DOHH2 (cell line): ENCODE results near the gene CEP78.

Experiments
- H3F3A ChIP-seq: fragments of 200-600 bp; sonication (generic), shearing (Covaris generic); 2 replicates; pipeline ENCODE4 v1.6.0; 2016; ENCODE audit warnings: antibody characterized with exemption, mild to moderate bottlenecking; ENCODE audit not compliant: control insufficient read depth, insufficient read depth
- H3K27ac ChIP-seq: fragments of 200-600 bp; sonication (generic); 2 replicates; pipeline ENCODE4 v1.5.1; 2014; ENCODE audit warnings: low read depth, mild to moderate bottlenecking, low read length, moderate library complexity
- H3K27me3 ChIP-seq: fragments of 200-600 bp; sonication (generic); 2 replicates; pipeline ENCODE4 v1.6.1; 2014; ENCODE audit warnings: mild to moderate bottlenecking, low read length, mixed read lengths; ENCODE audit not compliant: control insufficient read depth
- H3K36me3 ChIP-seq: fragments of 200-600 bp; sonication (generic); 2 replicates; pipeline ENCODE4 v1.6.1; 2014; ENCODE audit warnings: mild to moderate bottlenecking, low read length, moderate library complexity, mixed read lengths; ENCODE audit not compliant: control insufficient read depth
- H3K4me1 ChIP-seq: fragments of 200-600 bp; sonication (generic); 2 replicates; pipeline ENCODE4 v1.6.1; 2014; ENCODE audit warnings: mild to moderate bottlenecking, low read length, mixed read lengths; ENCODE audit not compliant: control insufficient read depth
- H3K4me2 ChIP-seq: fragments of 200-600 bp; sonication (generic); 2 replicates; pipeline ENCODE4 v1.6.0; 2014; ENCODE audit warnings: mild to moderate bottlenecking, low read length, moderate library complexity
- H3K4me3 ChIP-seq: fragments of 200-600 bp; sonication (generic); 2 replicates; pipeline ENCODE4 v1.5.1; 2014; ENCODE audit warnings: mild to moderate bottlenecking, low read length, mixed read lengths
- H3K79me2 ChIP-seq: fragments of 200-600 bp; sonication (generic); 2 replicates; pipeline ENCODE4 v1.6.1; 2014; ENCODE audit warnings: mild to moderate bottlenecking, low read length, mixed read lengths; ENCODE audit not compliant: control insufficient read depth
- H3K9me2 ChIP-seq: fragments of 200-600 bp; sonication (generic); replicated peaks from 2 replicates; pipeline ENCODE4 v1.6.1; 2014; ENCODE audit warnings: mild to moderate bottlenecking, low read length, mixed read lengths; ENCODE audit not compliant: control insufficient read depth
- H3K9me3 ChIP-seq: fragments of 200-600 bp; sonication (generic); 2 replicates; pipeline ENCODE4 v1.6.1; 2014; ENCODE audit warnings: antibody characterized with exemption, low read length, mixed read lengths; ENCODE audit not compliant: control insufficient read depth, insufficient read depth
- H4K20me1 ChIP-seq: fragments of 200-600 bp; sonication (generic); 2 replicates; pipeline ENCODE4 v1.6.0; 2014; ENCODE audit warnings: low read depth, mild to moderate bottlenecking, antibody characterized with exemption, low read length, moderate library complexity; ENCODE audit not compliant: control insufficient read depth, insufficient read depth
- CTCF ChIP-seq: fragments of 200-600 bp; sonication (generic); IDR thresholded peaks from one replicate; pipeline ENCODE4 v1.5.1; 2014; ENCODE audit warnings: antibody characterized with exemption, mild to moderate bottlenecking, low read depth, low read length; ENCODE audit not compliant: poor library complexity, severe bottlenecking
- EZH2phosphoT487 ChIP-seq: fragments of 200-600 bp; sonication (generic); IDR thresholded peaks from 2 replicates; pipeline ENCODE4 v1.6.1; 2017; ENCODE audit warnings: borderline replicate concordance, mild to moderate bottlenecking, antibody characterized with exemption, low read length, moderate library complexity, mixed read lengths

Gene CEP78

GRCh38 chr9:78301466-78301865 is 65.6 kb downstream of the CEP78 start:
- Histone ChIP-seq H3K4me1 (peaks cover 13% of the 10 kb centered on the region), H3K4me2 (no peak overlapping the region), H3K9me2 (no peaks in the 10 kb centered on the region), H3K27me3 (no peaks in the 10 kb centered on the region), H3F3A (peaks cover 3% of the 10 kb centered on the region; the same call in 1 of the 2 replicates), H4K20me1 (0 out of 2 replicates have a peak, but pooled peaks cover 4% of the 10 kb centered on the region), H3K27ac (no peak overlapping the region), H3K4me3 (no peak overlapping the region), H3K9me3 (no peaks in the 10 kb centered on the region), H3K79me2 (peaks cover 38% of the 10 kb centered on the region), H3K36me3 (peaks cover 81% of the 10 kb centered on the region)
- TF ChIP-seq CTCF (no peak), EZH2phosphoT487 (no peak)

DNA sequence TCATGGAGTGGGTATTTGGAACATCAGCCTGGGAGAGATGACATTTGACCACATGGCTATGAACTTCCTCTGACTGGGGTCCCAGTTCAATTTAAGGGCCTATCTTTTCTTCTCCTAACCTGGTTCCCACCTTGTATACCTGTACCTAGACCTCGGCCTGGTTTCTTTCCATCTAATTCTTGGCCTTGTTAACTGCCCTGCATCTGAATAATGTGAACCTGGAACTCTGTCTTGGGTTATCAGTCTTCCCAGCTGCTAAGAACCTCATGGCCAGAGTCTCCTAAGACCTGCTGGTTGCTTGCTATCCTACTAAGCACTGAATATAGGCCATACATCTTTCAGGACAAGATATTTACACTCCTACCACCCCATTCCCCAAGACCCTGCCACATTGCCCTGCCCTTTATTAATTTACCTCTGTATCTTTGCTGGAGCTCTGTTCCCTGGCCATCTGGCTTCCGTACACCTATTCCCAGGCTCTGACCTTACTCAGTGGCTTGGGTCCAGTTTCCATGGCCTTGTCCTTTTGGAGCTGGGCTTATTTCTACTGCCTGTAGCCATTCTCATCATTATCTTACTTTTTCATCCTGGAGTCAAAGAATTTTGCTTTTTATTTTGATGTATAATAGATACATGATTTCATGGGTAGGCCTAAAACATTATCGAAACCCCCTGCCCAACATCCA is 67.6 kb downstream of the CEP78 start:
- H3K36me3 ChIP-seq: peaks cover 89% of the 10 kb centered on the region
- peaks cover 22% of the 10 kb centered on the region for H3K79me2 ChIP-seq
- H3K27me3 ChIP-seq: no peaks in the 10 kb centered on the region
- H3K9me3 ChIP-seq: no peaks in the 10 kb centered on the region
- no peak overlapping the region for H3K4me2 ChIP-seq
- no peak overlapping the region for H3K4me3 ChIP-seq
- TF ChIP-seq EZH2phosphoT487 (no peak), CTCF (no peak)
- no peaks in the 10 kb centered on the region for H3K9me2 ChIP-seq
- no peak overlapping the region for H3K27ac ChIP-seq
- 0 out of 2 replicates have a peak, but pooled peaks cover 3% of the 10 kb centered on the region for H4K20me1 ChIP-seq
- peaks cover 6% of the 10 kb centered on the region for H3K4me1 ChIP-seq
- H3F3A ChIP-seq: no peaks in the 10 kb centered on the region; the same call in 1 of the 2 replicates

DNA sequence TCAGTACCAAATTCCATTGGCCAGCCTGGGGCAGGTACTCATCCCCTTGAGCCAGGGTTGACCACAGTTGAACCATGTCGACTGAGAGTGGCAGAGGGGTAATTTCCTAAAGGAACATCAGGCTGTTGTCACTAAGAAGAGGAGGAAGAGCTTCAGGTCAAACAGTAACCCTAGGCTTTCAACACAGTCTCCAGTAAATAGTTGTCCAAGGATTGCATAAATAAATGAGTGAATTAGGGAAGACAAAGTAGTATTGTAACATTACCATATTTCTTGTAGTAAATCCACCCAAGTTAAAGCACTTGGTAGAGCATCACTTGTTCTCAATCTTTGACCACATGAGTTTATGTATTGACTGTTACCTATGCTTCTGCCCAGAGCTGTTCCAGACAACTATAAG is 68.5 kb downstream of the CEP78 start:
- Histone ChIP-seq H3K9me3 (no peaks in the 10 kb centered on the region), H3F3A (no peaks in the 10 kb centered on the region; the same call in 1 of the 2 replicates), H3K9me2 (no peaks in the 10 kb centered on the region), H3K27ac (no peak overlapping the region), H4K20me1 (no peaks in the 10 kb centered on the region), H3K79me2 (peaks cover 14% of the 10 kb centered on the region), H3K4me3 (no peak overlapping the region), H3K36me3 (peaks cover 88% of the 10 kb centered on the region), H3K4me1 (no peaks in the 10 kb centered on the region), H3K27me3 (no peaks in the 10 kb centered on the region), H3K4me2 (no peak overlapping the region)
- TF ChIP-seq EZH2phosphoT487 (no peak), CTCF (no peak)
